NCI-H69 (cell line): ENCODE results near the gene AQP12B.
"Not testable (repeated sequence)": the region's sequence is repeated elsewhere in the genome, so short reads cannot be mapped to it uniquely, and the experiment has no call there.

Experiments used
- DNase-seq: peaks from one replicate; lab custom pipeline; 2025; lab: John Stamatoyannopoulos, UW

Gene AQP12B

DNA sequence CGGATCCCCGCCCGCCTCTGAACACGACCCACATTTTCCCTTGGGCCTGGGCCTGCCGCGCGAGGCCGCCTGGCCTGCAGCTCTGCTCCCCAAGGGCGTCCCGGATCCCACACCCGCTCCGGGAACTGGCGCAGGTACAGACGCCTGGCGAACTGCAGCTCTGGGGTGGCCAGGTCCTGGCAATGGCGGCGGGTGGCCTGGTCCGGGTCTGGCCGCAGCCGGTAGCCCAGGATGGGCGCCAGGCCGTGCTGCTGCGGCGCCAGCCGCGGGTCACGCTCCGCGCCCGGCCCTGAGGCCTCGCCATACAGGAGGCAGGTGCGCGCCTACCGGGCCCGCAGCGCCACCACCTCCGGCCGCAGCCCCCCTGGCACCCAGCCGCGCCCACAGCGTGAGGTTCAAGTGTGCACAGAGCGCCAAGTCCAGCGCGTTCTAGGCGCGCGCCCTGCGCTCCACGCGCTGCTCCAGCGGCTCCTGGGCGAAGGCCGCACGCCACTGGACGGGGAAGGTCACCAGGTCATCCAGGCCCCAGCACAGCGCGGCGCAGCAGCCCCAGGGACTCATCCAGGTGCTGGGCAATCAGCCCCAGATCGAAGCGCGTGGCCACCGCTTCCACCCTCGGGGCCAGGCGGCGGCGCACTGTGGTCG is 18.5 kb upstream of the AQP12B start:
- no peak for DNase-seq

DNA sequence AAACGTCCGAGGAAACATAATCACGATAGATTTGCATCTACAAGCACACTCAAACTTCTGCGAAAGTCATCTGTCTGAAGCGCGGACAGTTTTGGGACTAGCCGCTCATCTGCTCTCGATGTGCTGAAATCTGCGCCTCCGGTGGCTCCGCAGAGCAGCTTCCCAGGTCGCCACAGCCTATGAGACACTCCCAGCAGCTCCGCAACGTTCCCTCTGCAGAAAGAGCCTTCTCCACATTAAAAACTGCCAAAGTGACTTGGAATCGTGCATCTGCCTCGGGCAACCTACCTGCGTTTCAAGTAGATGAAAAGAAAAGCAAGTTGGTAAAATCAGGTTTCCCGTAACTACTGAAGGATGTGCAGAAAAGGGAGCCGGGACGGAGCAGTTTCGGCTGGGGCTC is 17.9 kb upstream of the AQP12B start:
- not testable (repeated sequence) for DNase-seq

DNA sequence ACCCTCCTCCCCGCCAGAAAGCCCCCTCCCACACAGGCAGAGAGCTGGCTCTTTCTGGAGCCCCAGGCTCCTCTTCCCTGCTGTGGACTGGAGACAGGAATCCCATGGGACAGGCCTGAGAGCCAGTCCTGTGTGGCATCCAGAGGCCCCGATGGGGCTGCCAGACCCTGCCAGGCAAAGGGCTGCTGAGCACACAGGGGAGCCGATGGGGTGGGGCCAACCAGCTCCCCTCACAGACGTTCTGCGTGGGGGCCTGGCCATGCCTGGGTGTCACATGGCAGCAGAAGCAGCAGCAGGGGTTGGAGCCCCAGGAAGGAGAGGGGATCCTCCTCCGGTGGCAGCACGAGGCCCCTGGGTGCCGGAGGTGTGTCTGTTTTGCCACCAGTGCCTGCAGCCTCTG is 17.1 kb upstream of the AQP12B start:
- not testable (repeated sequence) for DNase-seq

DNA sequence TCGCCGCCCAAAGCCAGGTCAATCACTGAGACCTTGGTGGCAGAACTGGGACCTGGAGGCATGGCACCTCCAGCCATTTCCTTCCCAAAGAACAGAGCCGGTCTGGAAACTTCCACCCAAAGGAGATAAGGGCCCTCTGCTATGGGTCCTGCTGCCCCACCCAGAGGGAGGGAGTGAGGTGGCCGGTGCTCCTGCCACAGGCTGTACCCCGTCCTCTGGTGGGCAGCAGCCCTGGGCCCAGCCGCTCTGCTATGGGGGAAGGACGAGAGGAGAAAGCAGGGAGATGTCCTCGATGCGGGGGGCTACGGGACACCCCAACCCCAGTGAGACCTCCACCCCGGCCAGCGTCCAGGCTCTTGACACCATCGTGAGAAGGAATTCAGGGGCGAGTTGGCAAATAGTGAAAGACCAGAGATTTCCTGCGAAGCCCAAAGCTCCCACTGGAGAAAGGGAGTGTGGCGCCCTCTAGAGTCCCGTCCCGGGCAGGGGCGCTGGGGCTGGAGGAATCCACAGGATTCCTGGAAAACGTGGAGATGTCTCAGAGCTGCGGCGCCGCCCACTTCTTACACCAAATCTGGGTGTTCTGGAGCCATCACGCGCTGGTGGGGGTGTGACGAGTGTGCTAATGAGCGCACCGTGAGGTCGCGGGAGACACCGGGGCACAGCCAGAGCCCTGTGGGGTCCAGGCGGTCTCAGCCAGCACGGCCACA is 16.3 kb upstream of the AQP12B start:
- not testable (repeated sequence) for DNase-seq

DNA sequence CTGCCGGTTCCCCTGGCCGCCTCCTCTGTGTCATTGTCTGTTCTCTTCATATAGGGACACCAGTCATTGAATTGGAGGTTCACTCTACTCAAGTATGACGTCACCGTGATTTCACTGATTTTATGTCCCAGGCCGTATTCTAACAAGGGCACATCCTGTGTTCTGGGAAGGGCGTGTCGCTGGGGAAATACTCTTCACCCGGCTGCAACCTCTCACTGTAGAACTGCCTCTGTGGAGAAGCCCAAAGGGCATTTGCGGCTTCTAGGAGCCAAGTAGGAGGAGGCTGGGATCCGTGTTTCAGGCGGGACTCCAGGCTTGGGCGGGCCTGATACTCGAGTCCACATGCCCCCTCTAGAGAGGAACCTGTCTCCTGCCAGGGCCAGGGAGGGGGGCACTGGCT is 13.8 kb upstream of the AQP12B start:
- not testable (repeated sequence) for DNase-seq

DNA sequence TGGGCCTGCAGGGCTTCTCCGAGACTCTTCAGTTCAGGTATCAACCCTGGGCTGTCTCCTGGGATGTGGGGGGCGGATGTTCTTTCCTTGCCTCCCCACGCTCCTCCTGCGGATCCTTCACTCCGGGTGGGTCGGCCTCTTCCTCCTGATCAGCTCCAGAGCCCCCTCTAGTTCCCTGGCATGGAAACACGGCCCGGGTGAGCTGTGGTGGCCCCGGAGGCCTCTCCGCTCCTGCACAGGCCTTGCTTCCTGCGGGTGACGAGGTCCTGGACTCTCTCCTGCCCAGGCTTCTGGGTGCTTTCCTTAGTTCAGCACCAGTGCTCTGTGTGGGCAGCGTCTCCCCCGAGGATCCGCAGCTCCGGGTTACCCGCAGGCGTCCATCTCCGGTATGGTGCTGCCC is 12.9 kb upstream of the AQP12B start:
- DNase-seq: not testable (repeated sequence)

DNA sequence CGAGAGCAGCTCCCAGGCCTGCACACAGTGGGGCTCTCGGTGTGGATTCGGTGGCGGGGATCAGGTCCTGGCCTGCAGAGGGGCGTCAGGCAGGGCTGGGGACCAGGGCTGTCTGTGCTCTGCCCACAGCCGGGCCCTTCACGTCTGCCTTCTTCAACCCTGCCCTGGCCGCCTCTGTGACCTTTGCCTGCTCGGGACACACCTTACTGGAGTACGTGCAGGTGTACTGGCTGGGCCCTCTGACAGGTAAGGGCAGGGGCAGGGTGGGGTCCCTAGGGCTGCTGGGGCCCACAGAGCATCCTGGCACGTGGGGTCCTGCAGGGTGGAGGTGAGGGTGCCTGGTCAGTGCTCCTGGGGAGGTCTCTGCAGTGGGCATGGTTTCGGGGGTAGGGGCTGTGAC is 11.6 kb upstream of the AQP12B start:
- DNase-seq: not testable (repeated sequence)

DNA sequence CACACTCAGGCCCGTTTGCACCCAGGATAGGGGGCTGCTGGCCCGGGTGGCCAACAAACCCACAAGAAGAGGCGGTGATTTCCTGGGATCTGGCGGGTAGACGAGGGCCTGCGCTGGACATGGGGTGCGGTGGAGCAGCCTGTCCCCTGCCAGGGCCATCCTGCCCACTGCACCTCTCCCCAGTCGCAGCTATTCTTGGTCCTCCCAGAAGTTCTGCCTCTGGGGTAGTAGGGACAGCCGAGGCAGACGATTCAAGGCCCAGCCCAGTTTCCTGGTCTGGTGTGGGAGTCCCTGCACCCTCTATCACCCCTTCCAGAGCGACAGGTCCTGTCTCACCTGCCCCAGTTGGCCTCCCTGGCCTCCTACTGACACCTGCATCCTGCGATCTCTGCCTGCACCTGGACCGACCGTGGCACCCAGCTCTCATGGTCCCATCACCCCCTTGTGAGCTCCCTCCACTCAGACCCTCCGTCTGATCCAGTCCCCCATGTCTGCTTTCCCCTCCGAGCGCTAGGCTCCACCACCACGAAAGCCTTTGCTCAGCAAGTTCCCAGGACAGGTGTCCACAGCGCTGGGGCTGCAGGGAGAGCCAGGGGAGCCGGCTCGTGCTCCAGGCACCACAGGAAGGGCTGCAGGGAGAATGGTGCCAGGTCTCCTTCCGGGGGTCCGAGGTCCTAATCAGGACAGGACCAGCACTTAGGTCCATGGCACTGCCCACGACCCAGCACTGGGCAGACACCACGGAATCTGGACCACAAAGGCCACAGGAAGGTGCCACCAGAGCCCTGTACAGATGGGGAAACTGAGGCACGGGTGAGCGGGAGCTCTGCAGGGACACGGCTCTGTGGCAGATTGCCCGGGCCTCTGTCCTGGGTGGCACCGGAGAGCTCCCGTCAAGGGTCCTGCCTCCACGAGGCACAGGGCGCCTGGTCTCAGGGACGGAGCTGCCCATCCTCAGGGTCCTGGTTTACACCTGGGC is 10.2 kb upstream of the AQP12B start:
- not testable (repeated sequence) for DNase-seq

DNA sequence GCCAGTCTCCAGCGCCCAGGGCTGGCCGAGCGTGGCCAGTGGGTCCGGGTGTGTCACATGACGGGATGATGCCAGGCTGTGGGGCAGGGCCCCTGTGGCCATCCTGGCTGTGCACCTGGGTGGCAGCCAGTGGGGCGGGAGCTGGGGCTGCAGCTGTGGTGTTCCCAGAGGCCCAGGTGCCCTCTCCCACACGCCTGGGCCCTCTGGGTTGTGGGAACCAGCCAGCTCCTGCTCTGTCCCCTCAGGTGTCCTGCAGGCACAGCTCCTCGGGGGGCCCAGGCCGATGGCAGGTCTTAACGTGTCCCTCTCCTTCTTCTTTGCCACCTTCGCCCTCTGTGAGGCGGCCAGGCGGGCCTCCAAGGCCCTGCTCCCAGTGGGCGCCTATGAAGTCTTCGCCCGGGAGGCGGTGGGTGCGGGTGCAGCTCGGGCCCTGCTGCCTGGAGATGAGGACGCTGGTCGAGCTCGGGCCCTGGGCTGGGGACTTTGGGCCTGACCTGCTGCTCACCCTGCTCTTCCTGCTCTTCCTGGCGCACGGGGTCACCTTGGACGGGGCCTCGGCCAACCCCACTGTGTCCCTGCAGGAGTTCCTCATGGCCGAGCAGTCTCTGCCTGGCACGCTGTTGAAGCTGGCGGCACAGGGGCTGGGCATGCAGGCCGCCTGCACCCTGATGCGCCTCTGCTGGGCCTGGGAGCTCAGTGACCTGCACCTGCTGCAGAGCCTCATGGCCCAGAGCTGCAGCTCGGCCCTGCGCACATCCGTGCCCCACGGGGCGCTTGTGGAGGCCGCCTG is 9.1 kb upstream of the AQP12B start, which contains the start of gene AQP12A:
TSS of gene AQP12A (plus strand) at position 236 of the 790 bp plus-strand sequence. CDS start at position 284, 48 bp downstream.
- DNase-seq: not testable (repeated sequence)

DNA sequence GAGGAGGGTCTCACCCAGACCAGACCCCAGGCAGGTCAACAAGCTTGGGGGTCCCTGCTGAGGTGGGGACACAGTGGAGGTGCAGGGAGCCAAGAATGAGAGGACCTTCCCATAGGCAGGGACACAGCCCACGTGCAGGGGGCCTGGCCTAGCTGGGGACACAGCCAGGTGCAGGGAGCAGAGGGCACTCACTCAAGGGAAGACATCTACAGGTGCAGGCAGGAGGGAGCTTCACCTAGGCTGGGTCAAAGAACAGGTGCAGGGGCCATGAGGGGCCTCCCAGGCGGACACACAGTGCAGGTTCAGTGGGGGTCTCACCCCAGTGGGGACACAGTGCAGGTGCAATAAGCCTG is 8.4 kb upstream of the AQP12B start:
- not testable (repeated sequence) for DNase-seq

DNA sequence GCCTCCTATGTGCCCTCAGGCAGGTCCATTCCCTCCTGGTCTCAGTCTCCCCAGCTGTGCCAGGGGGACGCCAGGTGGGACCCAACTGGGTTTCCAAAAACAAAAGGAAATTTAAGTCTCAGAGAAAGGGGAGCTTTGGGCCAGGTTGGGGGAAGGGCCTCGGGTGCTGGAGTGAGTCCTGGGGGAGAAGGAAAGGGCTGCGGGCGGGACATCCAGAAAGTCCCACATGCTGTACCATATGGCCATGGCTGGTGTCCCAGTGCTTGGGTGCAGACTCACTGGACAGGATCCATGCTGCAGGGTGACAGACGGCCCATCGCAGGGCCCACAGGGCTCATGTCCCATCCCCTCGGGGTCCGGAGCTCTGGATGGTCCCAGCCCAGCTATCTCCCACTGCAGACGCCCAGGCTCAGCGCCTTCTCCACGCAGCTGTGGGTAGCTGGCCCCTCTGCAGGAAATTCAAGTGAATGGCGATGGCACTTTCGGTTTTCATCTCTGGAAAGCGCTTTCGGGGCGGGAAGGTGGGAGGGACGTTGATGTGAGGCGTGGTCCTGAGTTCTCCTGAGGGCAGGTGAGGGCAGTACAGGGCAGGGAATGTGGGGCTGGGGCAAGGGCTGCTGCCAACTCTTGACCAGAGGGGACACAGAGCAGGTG is 7.9 kb upstream of the AQP12B start:
- DNase-seq: not testable (repeated sequence)

DNA sequence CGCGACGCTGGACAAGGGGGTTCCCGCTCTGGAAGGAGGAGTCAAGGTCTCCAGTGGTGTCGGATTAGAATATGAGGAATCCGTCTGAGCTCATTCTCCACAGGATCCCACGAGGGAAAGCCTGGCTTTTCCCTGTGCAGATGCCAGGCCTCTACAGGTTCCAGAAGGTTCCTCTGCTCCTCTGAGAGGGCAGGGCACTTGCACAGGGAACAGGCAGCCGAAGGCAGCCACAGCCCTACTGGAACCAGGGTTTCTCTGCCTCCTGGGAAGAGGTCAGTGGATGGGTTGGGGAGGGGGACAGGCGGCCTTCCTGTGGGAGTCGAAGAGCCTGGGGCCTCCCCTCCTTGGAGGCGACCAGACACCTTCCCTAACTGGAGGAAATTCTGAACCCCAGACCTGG is 7.3 kb upstream of the AQP12B start:
- no peak for DNase-seq

DNA sequence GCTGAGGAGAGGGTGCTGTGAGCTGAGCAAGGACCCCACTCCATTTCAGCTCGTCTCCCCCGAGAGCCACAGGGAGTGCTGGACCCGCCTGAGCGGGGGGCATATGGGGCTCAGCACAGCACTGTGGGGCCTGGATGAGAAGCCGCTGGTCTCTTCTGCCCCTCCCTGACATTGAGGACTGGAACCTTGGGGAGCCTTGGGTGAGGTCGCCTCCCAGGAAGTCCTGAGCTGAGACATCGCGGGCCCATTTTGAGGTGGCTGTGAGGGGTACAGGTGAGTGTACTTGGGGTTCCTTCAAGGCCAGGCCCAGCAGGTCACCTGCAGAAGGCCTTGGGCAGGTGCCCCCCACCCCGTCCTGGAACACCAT is 5.9 kb upstream of the AQP12B start:
- DNase-seq: no peak

DNA sequence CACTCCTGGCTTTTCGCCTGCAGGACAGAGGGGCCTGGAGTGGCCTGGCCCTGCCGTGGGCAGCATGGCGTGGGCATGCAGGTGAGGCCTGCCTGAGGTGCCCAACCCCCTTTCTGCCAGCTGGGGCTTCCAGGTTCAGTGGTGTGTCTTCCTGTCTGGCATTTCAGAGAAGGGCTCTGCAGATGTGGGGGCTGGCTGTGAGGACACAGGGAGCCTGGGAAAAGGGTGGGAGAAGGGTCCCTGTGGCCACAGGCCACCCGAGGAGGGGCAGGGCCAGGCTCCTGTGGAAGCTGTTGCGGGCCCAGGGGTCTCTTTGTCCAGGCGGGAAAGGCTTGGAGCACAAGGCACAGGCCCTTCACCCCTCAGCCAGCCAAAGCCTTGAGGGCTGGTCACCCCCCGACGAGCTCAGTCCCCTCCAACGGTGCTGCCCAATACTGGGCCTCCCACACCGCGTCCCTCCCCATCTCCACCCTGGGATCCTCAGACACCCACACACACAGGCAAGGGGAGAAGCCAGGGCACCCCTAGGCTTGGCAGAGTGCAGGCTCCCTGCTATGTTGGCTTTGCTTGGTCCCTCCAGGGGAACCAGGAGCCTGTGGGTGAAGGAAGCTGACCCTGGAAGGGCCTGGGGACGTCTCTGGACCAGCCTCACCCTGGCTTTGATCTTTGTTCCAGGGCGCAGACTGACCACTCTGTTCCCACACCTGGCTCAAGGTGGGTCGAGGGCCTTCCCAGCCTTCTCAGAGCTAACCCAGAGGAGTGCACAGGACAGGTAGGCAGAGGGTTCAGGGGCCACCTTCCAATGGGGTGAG is 5.3 kb upstream of the AQP12B start:
- DNase-seq: no peak

DNA sequence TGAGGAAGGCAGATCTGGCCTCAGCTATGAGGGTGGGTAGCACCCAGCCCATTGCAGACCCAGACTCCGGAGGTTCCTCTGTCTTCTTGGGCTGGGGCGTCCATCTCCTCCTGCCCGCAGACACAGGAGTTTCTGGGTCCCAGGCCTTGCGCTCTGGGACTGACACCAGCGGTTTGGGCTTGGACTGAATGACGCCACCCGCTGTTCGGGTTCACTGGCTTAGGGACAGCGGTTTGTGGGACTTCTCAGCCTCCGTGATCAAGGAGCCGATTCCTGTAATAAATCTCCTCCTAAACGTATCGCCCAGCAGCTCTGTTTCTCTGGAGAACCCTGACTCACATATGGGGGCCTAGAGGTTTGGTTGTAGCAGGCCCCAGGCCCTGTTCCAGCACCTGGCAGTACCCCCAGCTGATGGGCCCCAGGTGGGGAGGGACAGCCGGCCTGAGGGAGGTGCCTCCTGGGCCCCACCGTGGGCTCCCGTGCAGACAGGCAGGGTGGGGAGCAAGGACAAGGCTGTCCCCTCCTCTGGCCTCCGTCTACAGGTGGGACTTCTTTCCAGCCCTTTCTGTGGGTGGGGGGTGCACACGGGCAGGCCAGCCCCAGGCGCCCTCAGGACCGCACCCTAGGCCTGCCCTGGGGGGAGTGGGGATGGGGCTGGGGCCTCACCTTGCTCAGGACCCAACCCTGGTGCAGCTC is 4.5 kb upstream of the AQP12B start:
- DNase-seq: no peak

DNA sequence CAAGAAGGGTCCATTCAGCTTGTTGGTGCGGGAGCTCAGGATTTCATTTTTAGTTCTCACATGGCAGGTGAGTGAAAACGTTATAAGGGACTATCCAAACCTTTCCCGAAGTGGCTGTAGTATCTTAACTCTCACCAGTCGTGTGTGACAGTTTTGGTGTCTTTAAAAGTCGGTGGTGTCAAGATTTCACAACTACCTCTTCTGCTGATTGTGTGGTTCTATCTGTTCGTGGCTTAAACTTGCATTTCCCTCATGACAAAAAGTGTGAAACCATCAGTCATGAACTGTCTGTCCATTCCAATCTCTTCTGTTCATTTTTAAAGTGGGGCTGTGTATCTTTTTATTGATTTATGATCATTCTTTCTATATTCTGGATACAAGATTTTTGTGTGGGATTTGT is 3.8 kb upstream of the AQP12B start:
- DNase-seq: no peak

DNA sequence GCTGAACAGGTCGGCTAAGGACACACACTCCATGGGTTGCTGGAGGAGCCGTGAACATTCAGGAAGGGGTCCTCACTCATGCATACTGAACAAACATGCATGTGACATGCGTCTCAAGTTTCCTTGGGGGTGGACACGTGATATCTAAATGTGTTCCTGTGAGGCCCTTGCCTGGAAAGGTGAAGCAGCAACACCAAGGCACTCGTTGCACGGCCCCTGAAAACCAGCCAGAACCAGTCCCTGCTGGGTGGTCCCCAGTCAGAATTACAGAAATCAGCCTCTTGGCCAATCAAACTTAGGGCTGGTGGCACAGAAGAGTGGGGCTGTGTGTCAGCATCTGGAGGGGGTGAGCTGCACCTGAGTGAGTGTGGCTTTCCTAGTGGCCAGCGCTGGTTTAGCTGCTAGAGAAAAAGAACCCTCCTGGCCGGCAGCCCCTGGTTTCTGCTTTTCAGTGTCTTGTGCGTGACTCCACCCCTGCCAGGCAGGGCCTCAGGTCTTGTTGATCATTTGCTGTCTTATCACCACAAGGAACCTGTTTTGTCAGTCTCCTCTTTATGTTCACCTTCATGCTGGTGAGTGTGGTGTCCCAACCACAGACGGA is 3.2 kb upstream of the AQP12B start:
- peak; percentile 47 for DNase-seq

DNA sequence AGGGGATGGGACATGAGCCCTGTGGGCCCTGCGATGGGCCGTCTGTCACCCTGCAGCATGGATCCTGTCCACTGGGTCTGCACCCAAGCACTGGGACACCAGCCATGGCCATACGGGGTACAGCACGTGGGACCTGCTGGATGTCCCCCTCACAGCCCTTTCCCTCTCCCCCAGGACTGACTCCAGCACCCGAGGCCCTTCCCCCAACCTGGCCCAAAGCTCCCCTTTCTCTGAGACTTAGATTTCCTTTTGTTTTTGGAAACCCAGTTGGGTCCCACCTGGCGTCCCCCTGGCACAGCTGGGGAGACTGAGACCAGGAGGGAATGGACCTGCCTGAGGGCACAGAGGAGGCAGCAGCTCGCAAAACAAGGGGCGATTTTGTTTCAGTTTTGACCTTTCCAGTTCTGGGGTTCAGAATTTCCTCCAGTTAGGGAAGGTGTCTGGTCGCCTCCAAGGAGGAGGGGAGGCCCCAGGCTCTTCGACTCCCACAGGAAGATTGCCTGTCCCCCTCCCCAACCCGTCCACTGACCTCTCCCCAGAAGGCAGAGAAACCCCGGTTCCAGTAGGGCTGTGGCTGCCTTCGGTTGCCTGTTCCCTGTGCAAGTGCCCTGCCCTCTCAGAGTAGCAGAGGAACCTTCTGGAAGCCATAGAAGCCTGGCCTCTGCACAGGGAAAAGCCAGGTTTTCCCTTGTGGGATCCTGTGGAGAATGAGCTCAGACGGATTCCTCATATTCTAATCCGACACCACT is 1.5 kb upstream of the AQP12B start:
- not testable (repeated sequence) for DNase-seq
